Vagina (tissue), 2 donors: ENCODE measurements around the gene TBC1D4. TPM values are rescaled to one million over a fixed set of nuclear protein-coding genes. Genes with fewer than 3 reads are reported as not detected.

ENCODE experiments used
- DNase-seq, 2 donors: peaks; one replicate each; pipeline ENCODE4 v3.0.0-alpha.2; 2017; ENCODE audit errors: extremely low spot score in 2 of 2
- H3K27ac ChIP-seq: fragments of 200-600 bp; sonication (generic); one replicate; pipeline ENCODE4 v1.5.1; 2019
- H3K27me3 ChIP-seq: fragments of 200-600 bp; sonication (generic); one replicate; pipeline ENCODE4 v1.5.1; 2019
- H3K36me3 ChIP-seq, 2 donors: fragments of 200-600 bp; sonication (generic); one replicate each; pipeline ENCODE4 v1.5.1; 2017 to 2019
- H3K4me1 ChIP-seq: fragments of 200-600 bp; sonication (generic); one replicate; pipeline ENCODE4 v1.5.1; 2019
- H3K4me3 ChIP-seq, 2 donors: fragments of 200-600 bp; sonication (generic); 1 replicate in 1 of 2; 2 replicates in 1 of 2; pipeline ENCODE4 v1.5.1; 2016 to 2019
- H3K9me3 ChIP-seq: fragments of 200-600 bp; sonication (generic); one replicate; pipeline ENCODE4 v1.5.1; 2019
- POLR2A ChIP-seq, 2 donors: fragments of 450-650 bp; IDR thresholded peaks; one replicate each; pipeline ENCODE4 v1.6.1; 2017; ENCODE audit warnings: antibody characterized with exemption in 2 of 2, mild to moderate bottlenecking in 2 of 2, moderate library complexity in 2 of 2
- POLR2AphosphoS5 ChIP-seq, 2 donors: sonication (generic); formaldehyde crosslinking; IDR thresholded peaks; one replicate each; pipeline ENCODE4 v1.9.0; 2017; ENCODE audit warnings: antibody characterized with exemption in 2 of 2, mild to moderate bottlenecking in 2 of 2, low read depth in 1 of 2; ENCODE audit not compliant: insufficient read depth in 1 of 2
- intact Hi-C: fragments of 100-400 bp; cut with DNase I; formaldehyde crosslinking; loops from one replicate; pipeline ENCODE4 v1.15.1; 2023
- total RNA-seq: library from RNA; depleted of rRNA; stranded (reverse); fragments of >200 nt; gene quantifications from one replicate; pipeline ENCODE4 v1.2.3, GENCODE V29; 2016
- TF ChIP-seq, protein P1 (sequence below), 3 experiments: fragments of 450-650 bp in 2 of 3; fragments of 200-600 bp in 1 of 3; sonication (generic) in 1 of 3; IDR thresholded peaks; one replicate each; pipeline ENCODE4 v1.5.1; 2017 to 2019; ENCODE audit warnings: antibody characterized with exemption in 3 of 3, mild to moderate bottlenecking in 2 of 3, moderate library complexity in 2 of 3

The TBC1D4 gene, protein sequence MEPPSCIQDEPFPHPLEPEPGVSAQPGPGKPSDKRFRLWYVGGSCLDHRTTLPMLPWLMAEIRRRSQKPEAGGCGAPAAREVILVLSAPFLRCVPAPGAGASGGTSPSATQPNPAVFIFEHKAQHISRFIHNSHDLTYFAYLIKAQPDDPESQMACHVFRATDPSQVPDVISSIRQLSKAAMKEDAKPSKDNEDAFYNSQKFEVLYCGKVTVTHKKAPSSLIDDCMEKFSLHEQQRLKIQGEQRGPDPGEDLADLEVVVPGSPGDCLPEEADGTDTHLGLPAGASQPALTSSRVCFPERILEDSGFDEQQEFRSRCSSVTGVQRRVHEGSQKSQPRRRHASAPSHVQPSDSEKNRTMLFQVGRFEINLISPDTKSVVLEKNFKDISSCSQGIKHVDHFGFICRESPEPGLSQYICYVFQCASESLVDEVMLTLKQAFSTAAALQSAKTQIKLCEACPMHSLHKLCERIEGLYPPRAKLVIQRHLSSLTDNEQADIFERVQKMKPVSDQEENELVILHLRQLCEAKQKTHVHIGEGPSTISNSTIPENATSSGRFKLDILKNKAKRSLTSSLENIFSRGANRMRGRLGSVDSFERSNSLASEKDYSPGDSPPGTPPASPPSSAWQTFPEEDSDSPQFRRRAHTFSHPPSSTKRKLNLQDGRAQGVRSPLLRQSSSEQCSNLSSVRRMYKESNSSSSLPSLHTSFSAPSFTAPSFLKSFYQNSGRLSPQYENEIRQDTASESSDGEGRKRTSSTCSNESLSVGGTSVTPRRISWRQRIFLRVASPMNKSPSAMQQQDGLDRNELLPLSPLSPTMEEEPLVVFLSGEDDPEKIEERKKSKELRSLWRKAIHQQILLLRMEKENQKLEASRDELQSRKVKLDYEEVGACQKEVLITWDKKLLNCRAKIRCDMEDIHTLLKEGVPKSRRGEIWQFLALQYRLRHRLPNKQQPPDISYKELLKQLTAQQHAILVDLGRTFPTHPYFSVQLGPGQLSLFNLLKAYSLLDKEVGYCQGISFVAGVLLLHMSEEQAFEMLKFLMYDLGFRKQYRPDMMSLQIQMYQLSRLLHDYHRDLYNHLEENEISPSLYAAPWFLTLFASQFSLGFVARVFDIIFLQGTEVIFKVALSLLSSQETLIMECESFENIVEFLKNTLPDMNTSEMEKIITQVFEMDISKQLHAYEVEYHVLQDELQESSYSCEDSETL (N-terminal part only)
- total RNA-seq, result 25.0 TPM

DNA sequence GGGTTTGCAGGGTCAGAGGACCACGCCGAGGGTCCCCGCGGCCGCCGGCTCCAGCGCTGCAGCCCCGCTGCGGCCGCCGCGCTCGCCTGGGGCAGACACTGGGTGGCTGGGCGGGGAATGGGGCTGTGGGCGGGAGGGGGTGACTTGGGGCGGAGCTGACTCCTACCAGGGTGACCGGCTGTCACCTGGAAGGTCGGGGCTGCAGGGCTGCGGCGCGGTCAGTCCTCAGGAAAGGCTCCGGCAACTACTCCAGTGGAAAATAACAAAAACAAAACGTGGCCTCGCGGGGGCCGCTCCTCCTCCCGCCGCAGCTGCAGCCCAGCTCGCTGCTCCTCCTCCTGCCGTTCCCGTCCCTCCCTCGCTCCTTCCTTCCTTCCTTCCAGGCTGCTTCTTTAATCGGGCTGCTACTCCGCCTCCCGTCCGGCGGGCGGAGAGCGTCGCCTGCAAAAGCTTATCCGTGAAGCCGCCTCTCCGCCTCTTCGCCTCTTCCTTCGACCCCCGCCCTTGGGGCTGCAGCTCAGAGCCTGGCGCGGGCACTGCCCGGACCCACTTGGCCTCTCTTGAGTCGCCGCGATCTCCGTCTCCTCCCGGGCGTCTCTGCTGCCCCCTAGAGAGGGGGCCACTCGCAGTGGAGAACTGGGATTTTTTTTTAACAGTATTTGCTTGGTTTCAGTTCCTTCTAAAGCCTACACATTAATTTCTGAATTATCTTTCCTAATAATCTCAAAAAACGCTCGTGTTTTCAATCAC, at the start of gene TBC1D4:
Gene TBC1D4 (minus strand): TSS at position 100 of the 750 bp plus-strand sequence. CDS start 402 bp downstream, outside the sequence.
- H3K27me3 ChIP-seq, result no peaks in the 10 kb centered on the region
- H3K27ac ChIP-seq, result peak within 1 kb of the TSS; percentile 72
- peak within 1 kb of the TSS; percentile 56 to 77 for H3K4me3 ChIP-seq
- intact Hi-C loops, result loop anchor here (5.0 kb wide), 2 partner anchors 55 to 110 kb away; partner anchors contain the start of gene COMMD6
- no peaks in the 10 kb centered on the region for H3K9me3 ChIP-seq
- no peak for DNase-seq
- TF ChIP-seq, protein P1, sequence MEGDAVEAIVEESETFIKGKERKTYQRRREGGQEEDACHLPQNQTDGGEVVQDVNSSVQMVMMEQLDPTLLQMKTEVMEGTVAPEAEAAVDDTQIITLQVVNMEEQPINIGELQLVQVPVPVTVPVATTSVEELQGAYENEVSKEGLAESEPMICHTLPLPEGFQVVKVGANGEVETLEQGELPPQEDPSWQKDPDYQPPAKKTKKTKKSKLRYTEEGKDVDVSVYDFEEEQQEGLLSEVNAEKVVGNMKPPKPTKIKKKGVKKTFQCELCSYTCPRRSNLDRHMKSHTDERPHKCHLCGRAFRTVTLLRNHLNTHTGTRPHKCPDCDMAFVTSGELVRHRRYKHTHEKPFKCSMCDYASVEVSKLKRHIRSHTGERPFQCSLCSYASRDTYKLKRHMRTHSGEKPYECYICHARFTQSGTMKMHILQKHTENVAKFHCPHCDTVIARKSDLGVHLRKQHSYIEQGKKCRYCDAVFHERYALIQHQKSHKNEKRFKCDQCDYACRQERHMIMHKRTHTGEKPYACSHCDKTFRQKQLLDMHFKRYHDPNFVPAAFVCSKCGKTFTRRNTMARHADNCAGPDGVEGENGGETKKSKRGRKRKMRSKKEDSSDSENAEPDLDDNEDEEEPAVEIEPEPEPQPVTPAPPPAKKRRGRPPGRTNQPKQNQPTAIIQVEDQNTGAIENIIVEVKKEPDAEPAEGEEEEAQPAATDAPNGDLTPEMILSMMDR (IDR thresholded peaks at IDR 0.05), result peak; percentile 16 to 77 (median 53)
- TF ChIP-seq POLR2AphosphoS5 (IDR thresholded peaks at IDR 0.05; ENCODE audit: insufficient read depth in 1 of 2, low read depth in 1 of 2), result peak; percentile 71 to 80
- no peak for TF ChIP-seq POLR2A (IDR thresholded peaks at IDR 0.05)
- H3K36me3 ChIP-seq, result no peaks in the 10 kb centered on the region
- peaks cover 23% of the 10 kb centered on the region for H3K4me1 ChIP-seq

DNA sequence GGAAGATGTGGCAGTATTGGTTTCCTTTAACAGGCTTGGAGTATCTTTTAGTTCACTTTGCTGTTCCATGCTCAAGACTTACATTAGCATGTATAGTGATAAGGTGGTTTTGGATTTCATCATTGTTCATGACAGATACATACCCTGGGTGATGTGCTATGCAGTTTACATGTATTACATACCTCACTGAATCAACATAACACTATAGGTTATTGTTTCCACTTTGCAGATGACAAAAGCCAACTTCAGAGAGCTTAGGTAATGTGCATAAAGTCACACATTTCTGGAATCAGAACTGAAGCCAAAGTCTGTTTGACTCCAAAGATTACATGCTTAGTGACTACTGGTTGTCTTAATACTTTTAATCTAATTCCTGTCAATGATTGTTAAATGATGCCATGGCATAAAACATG, 48.6 kb upstream of the TBC1D4 start:
- TF ChIP-seq POLR2AphosphoS5 (IDR thresholded peaks at IDR 0.05; ENCODE audit: insufficient read depth in 1 of 2, low read depth in 1 of 2), result no peak
- TF ChIP-seq POLR2A (IDR thresholded peaks at IDR 0.05), result no peak
- TF ChIP-seq, protein P1 (IDR thresholded peaks at IDR 0.05), result no peak
- intact Hi-C loops, result no loop called here
- Histone ChIP-seq H3K4me3 (no peak overlapping the region), H3K9me3 (no peaks in the 10 kb centered on the region), H3K4me1 (peaks cover 13% of the 10 kb centered on the region), H3K36me3 (peaks cover 0 to 11% of the 10 kb centered on the region in 2 donors), H3K27me3 (no peaks in the 10 kb centered on the region), H3K27ac (no peak overlapping the region)
- DNase-seq, result no peak

- Histone ChIP-seq H3K4me3 (no peak overlapping the region), H3K9me3 (no peaks in the 10 kb centered on the region), H3K27me3 (no peaks in the 10 kb centered on the region), H3K4me1 (no peaks in the 10 kb centered on the region), H3K27ac (no peak overlapping the region), H3K36me3 (peaks cover 0 to 8% of the 10 kb centered on the region in 2 donors)
- no peak for DNase-seq
- intact Hi-C loops, result no loop called here
- TF ChIP-seq POLR2A (IDR thresholded peaks at IDR 0.05), result no peak
- TF ChIP-seq POLR2AphosphoS5 (IDR thresholded peaks at IDR 0.05; ENCODE audit: insufficient read depth in 1 of 2, low read depth in 1 of 2), result no peak
- TF ChIP-seq, protein P1 (IDR thresholded peaks at IDR 0.05), result no peak
These were observed 40.0 kb upstream of the TBC1D4 start for GRCh38 chr13:75521956-75522355.

- DNase-seq, result no peak
- no peaks in the 10 kb centered on the region for H3K9me3 ChIP-seq
- H3K27ac ChIP-seq, result no peak overlapping the region
- TF ChIP-seq, protein P1 (IDR thresholded peaks at IDR 0.05), result no peak
- no peaks in the 10 kb centered on the region for H3K27me3 ChIP-seq
- intact Hi-C loops, result no loop called here
- no peak overlapping the region for H3K4me3 ChIP-seq
- H3K36me3 ChIP-seq, result no peaks in the 10 kb centered on the region
- no peaks in the 10 kb centered on the region for H3K4me1 ChIP-seq
These were observed 36.6 kb upstream of the TBC1D4 start for GRCh38 chr13:75518439-75519088.
